GM18517 (cell line): ENCODE data around the gene TNFRSF1A.
"Not testable (repeated sequence)": the region's sequence is repeated elsewhere in the genome, so short reads cannot be mapped to it uniquely, and the experiment has no call there.

Experiments used
- ATAC-seq: cut with Tn5 transposase; IDR thresholded peaks from one replicate; pipeline ENCODE4 v1.9.1; 2021; ENCODE audit warnings: mild to moderate bottlenecking, moderate library complexity; ENCODE audit not compliant: unreplicated experiment

The TNFRSF1A gene

GRCh38 chr12:6338536-6338935 lies 3.3 kb downstream of the TNFRSF1A start:
- not testable (repeated sequence) for ATAC-seq

GRCh38 chr12:6337958-6338433 lies 3.9 kb downstream of the TNFRSF1A start:
- ATAC-seq = no peak

GRCh38 chr12:6336889-6337853 lies 4.7 kb downstream of the TNFRSF1A start:
- ATAC-seq = no peak

GRCh38 chr12:6336079-6336888 lies 5.6 kb downstream of the TNFRSF1A start:
- no peak for ATAC-seq

- ATAC-seq = peak; percentile 70
Observed at GRCh38 chr12:6335451-6336078, 6.3 kb downstream of the TNFRSF1A start.

- no peak for ATAC-seq
Observed at GRCh38 chr12:6334940-6335450, 6.9 kb downstream of the TNFRSF1A start.

GRCh38 chr12:6334359-6334758 lies 7.5 kb downstream of the TNFRSF1A start:
- ATAC-seq = no peak

- ATAC-seq = no peak
Observed at GRCh38 chr12:6333566-6333965, 8.3 kb downstream of the TNFRSF1A start.

GRCh38 chr12:6333029-6333428 lies 8.8 kb downstream of the TNFRSF1A start:
- ATAC-seq = no peak

- ATAC-seq = no peak
Observed at GRCh38 chr12:6332459-6332858, 9.4 kb downstream of the TNFRSF1A start.

- ATAC-seq = no peak
Observed at GRCh38 chr12:6330999-6331714, 10.7 kb downstream of the TNFRSF1A start.

GRCh38 chr12:6330192-6330591 lies 11.7 kb downstream of the TNFRSF1A start:
- ATAC-seq = no peak

- no peak for ATAC-seq
Observed at GRCh38 chr12:6329703-6330064, 12.2 kb downstream of the TNFRSF1A start.

- no peak for ATAC-seq
Observed at GRCh38 chr12:6328945-6329702, 12.8 kb downstream of the TNFRSF1A start.

- ATAC-seq = no peak
Observed at GRCh38 chr12:6328045-6328779, 13.7 kb downstream of the TNFRSF1A start.

GRCh38 chr12:6327229-6328041 lies 14.4 kb downstream of the TNFRSF1A start:
- no peak for ATAC-seq

GRCh38 chr12:6326316-6327228 lies 15.3 kb downstream of the TNFRSF1A start:
- no peak for ATAC-seq
